Ascending aorta (tissue), 2 donors: ENCODE data around the gene MPV17. TPM values are rescaled to one million over a fixed set of nuclear protein-coding genes. Genes with fewer than 3 reads are reported as not detected.
A peak's percentile ranks its signal among the peaks of the same experiment; 100 is the strongest.

ENCODE experiments used
- DNase-seq, 2 donors: peaks; one replicate each; pipeline ENCODE4 v3.0.0-alpha.2; 2019; ENCODE audit warnings: low spot score in 2 of 2
- H3K27ac ChIP-seq, 2 donors: fragments of 200-600 bp; sonication (generic); one replicate each; pipeline ENCODE4 v1.5.1; 2016 to 2017; ENCODE audit warnings: mild to moderate bottlenecking in 1 of 2
- H3K27me3 ChIP-seq: fragments of 200-600 bp; sonication (generic); one replicate; pipeline ENCODE4 v1.5.1; 2017
- H3K36me3 ChIP-seq, 2 donors: fragments of 200-600 bp; sonication (generic); one replicate each; pipeline ENCODE4 v1.5.1; 2016
- H3K4me1 ChIP-seq, 2 donors: fragments of 200-600 bp; sonication (generic); one replicate each; pipeline ENCODE4 v1.5.1; 2016 to 2017; ENCODE audit warnings: mild to moderate bottlenecking in 1 of 2
- H3K4me3 ChIP-seq, 2 donors: fragments of 200-600 bp; sonication (generic); one replicate each; pipeline ENCODE4 v1.5.1; 2016 to 2017; ENCODE audit warnings: mild to moderate bottlenecking in 1 of 2
- H3K9me3 ChIP-seq, 2 donors: fragments of 200-600 bp; sonication (generic); one replicate each; pipeline ENCODE4 v1.5.1; 2016
- intact Hi-C: fragments of 100-400 bp; cut with DNase I; formaldehyde crosslinking; loops from one replicate; pipeline ENCODE4 v1.15.1; 2023
- total RNA-seq: library from RNA; depleted of rRNA; stranded (reverse); fragments of >200 nt; gene quantifications from one replicate; pipeline ENCODE4 v1.1.0, GENCODE V29; 2016
- TF ChIP-seq, protein P1 (sequence below), 3 experiments: fragments of 200-600 bp in 2 of 3; fragments of 450-650 bp in 1 of 3; sonication (generic) in 2 of 3; IDR thresholded peaks; one replicate each; pipeline ENCODE4 v1.5.1; 2016 to 2019; ENCODE audit warnings: antibody characterized with exemption in 3 of 3, mild to moderate bottlenecking in 1 of 3, moderate library complexity in 1 of 3

Gene MPV17
- total RNA-seq, 1 donor from 2014 or later, result 239 TPM

DNA sequence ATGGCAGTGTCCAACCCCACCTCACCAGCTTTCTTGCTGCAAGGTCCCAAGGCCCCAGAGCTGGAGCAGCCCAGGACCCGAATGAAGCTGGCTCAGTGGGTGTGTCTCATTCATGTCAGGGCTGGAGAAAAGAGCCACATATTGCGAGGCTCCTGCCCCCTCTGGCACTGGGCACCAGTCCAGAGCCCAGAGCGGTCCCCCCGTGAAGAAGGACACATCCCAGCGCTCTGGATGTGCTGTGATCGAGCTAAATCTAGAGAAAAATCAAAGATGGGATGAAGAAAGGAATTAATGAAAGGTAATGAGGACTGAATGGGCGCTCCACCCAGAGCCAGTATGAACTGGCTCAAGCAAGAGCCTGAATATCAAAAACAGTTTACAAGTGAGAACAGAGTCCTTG, 13.3 kb upstream of the MPV17 start:
- no peak overlapping the region for H3K4me3 ChIP-seq
- intact Hi-C loops, result no loop called here
- H3K27ac ChIP-seq, result no peak overlapping the region
- no peaks in the 10 kb centered on the region for H3K9me3 ChIP-seq
- H3K36me3 ChIP-seq, result peaks cover 80 to 89% of the 10 kb centered on the region in 2 donors
- H3K27me3 ChIP-seq, result no peaks in the 10 kb centered on the region
- no peaks in the 10 kb centered on the region for H3K4me1 ChIP-seq
- TF ChIP-seq, protein P1, sequence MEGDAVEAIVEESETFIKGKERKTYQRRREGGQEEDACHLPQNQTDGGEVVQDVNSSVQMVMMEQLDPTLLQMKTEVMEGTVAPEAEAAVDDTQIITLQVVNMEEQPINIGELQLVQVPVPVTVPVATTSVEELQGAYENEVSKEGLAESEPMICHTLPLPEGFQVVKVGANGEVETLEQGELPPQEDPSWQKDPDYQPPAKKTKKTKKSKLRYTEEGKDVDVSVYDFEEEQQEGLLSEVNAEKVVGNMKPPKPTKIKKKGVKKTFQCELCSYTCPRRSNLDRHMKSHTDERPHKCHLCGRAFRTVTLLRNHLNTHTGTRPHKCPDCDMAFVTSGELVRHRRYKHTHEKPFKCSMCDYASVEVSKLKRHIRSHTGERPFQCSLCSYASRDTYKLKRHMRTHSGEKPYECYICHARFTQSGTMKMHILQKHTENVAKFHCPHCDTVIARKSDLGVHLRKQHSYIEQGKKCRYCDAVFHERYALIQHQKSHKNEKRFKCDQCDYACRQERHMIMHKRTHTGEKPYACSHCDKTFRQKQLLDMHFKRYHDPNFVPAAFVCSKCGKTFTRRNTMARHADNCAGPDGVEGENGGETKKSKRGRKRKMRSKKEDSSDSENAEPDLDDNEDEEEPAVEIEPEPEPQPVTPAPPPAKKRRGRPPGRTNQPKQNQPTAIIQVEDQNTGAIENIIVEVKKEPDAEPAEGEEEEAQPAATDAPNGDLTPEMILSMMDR (IDR thresholded peaks at IDR 0.05), result no peak
- DNase-seq, result no peak

DNA sequence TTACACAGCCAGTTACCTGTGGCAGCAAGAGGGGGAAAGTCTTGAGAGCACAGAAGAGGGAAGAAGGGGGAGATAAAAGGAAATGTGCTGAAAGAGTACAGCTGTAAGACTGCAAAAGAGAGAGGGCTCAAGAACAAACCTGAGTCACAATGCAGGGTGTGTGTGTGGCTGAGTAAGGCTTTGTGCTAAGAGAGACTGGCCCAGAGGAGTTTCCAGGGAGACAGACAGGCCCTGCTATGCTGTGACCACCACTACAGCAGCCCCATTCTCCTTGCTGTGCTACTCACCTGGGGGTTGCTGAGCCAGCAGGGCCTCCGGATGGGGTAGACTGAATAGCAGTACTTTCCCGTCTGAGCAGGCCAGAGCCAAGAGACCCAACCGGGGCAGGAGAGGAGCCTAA, 12.4 kb upstream of the MPV17 start:
- no peak overlapping the region for H3K27ac ChIP-seq
- no peak overlapping the region for H3K4me3 ChIP-seq
- DNase-seq, result no peak
- no peaks in the 10 kb centered on the region for H3K9me3 ChIP-seq
- peaks cover 77 to 87% of the 10 kb centered on the region in 2 donors for H3K36me3 ChIP-seq
- intact Hi-C loops, result no loop called here
- H3K4me1 ChIP-seq, result no peaks in the 10 kb centered on the region
- TF ChIP-seq, protein P1 (IDR thresholded peaks at IDR 0.05), result no peak
- no peaks in the 10 kb centered on the region for H3K27me3 ChIP-seq

- TF ChIP-seq, protein P1 (IDR thresholded peaks at IDR 0.05), result no peak
- Histone ChIP-seq H3K4me1 (peaks cover 0 to 14% of the 10 kb centered on the region in 2 donors), H3K27ac (no peak overlapping the region), H3K9me3 (no peaks in the 10 kb centered on the region), H3K36me3 (peaks cover 32 to 37% of the 10 kb centered on the region in 2 donors), H3K27me3 (no peaks in the 10 kb centered on the region), H3K4me3 (no peak overlapping the region)
- DNase-seq, result no peak
- intact Hi-C loops, result no loop called here
Measured at GRCh38 chr2:27324720-27325119, 1.8 kb upstream of the MPV17 start.

DNA sequence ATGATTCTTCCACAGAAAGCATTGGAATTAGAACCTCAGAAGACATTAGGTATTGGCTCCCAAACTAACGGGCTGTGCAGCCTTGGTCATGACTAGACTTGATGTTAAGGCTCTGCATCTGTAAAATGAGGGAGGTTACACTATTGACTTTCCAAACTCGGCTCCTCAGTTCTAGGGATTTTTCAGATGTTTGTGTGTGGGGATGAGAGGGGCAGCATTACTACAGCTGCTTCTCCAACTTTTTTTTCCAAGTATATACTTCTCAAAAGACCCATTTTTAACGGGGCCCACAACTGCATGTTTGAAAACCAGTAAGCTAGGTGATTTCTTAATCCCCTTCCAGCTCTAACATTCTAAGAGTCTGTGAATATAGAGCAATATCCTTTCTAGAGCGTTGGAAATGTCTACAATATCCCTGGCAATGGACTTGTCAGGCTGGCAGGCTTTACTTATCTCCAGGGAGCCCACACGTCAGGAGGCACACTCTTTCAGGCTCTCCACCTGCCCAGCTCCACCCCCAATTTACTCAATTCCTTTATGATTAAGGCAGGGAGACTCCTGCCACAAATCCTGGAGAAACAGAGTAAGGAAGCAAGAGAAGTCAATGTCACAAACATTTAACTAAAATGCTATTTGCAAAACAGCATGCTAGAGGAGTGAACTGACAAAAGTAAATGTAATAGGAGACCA, 844 bp upstream of the MPV17 start:
- no peaks in the 10 kb centered on the region for H3K9me3 ChIP-seq
- H3K27ac ChIP-seq, result peak overlapping the region; percentile 90
- H3K27me3 ChIP-seq, result no peaks in the 10 kb centered on the region
- DNase-seq, result no peak
- peaks cover 0 to 14% of the 10 kb centered on the region in 2 donors for H3K4me1 ChIP-seq
- H3K36me3 ChIP-seq, result peaks cover 23 to 27% of the 10 kb centered on the region in 2 donors
- TF ChIP-seq, protein P1 (IDR thresholded peaks at IDR 0.05), result no peak
- peak overlapping the region; percentile 65 to 77 for H3K4me3 ChIP-seq
- intact Hi-C loops, result loop anchor here (2.0 kb wide), 3 partner anchors 33 to 105 kb away; partner anchors contain the start of genes EIF2B4, GTF3C2, NRBP1 and SNX17

DNA sequence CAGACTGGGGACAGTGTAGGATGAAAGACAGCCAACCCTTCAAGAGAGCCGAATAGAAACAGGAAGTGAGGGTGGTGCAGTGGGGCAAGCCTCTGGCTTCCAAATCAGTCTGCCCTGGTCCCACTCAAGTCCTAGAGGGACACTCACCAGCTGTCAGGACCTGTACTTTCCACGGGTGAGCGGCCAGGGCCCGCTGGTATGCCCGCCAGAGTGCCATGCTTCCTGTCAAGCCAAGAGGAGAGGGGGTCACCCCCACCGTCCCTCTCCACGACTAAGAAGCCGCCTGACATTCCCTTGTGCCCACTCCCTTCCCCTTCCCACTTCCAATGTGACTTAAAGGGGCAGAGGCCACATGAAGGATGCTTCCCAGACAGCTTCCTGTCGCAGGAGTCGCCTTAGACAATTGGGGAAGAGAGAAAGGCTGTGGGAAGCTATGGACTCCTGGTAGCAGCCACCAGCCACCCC, 564 bp downstream of the MPV17 start:
- DNase-seq, result peak in 1 of 2 donors; percentile 70
- H3K9me3 ChIP-seq, result no peaks in the 10 kb centered on the region
- peaks cover 0 to 14% of the 10 kb centered on the region in 2 donors for H3K4me1 ChIP-seq
- peaks cover 10 to 15% of the 10 kb centered on the region in 2 donors for H3K36me3 ChIP-seq
- no peaks in the 10 kb centered on the region for H3K27me3 ChIP-seq
- intact Hi-C loops, result loop anchor here (2.0 kb wide), 3 partner anchors 34 to 106 kb away; partner anchors contain the start of genes EIF2B4, GTF3C2, NRBP1 and SNX17
- TF ChIP-seq, protein P1 (IDR thresholded peaks at IDR 0.05), result no peak
- peak overlapping the region; percentile 90 for H3K27ac ChIP-seq
- H3K4me3 ChIP-seq, result peak overlapping the region; percentile 65 to 77
